Panc1 (cell line): ENCODE results near the gene ROBO2. TPM values are rescaled to one million over a fixed set of nuclear protein-coding genes. Genes with fewer than 3 reads are reported as not detected.

ENCODE experiments used
- ATAC-seq: fragments of 200-7000 bp; cut with Tn5 transposase; 2 replicates; pipeline ENCODE4 v1.9.1; 2020; ENCODE audit warnings: mild to moderate bottlenecking, moderate library complexity
- BruUV-seq: library from RNA; stranded (reverse); fragments of 400-500 nt; replicated peaks from 2 replicates; lab custom pipeline; 2021; lab: Mats Ljungman, UMichigan
- CTCF ChIA-PET: fragments of 300-600 bp; sonication (Branson Sonifier 250); formaldehyde crosslinking; loops from one replicate; lab custom pipeline; 2022; ENCODE audit warnings: antibody characterized with exemption; lab: Charles Lee
- POLR2A ChIA-PET: fragments of 300-600 bp; sonication (Branson Sonifier 250); formaldehyde crosslinking; loops from one replicate; lab custom pipeline; 2022; ENCODE audit warnings: antibody characterized with exemption; lab: Charles Lee
- DNase-seq: peaks from one replicate; pipeline ENCODE4 v3.0.0-alpha.2; 2010; ENCODE audit warnings: low read depth, low spot score
- H3K27ac ChIP-seq: 2 replicates; pipeline ENCODE4 v1.5.1; 2011; ENCODE audit warnings: mild to moderate bottlenecking, low read length, inconsistent platforms
- H3K27me3 ChIP-seq: fragments of 200-500 bp; sonication (Bioruptor generic); 2 replicates; pipeline ENCODE4 v1.6.0; 2014; ENCODE audit warnings: low read length, inconsistent platforms; ENCODE audit not compliant: control insufficient read depth, insufficient read depth
- H3K36me3 ChIP-seq: fragments of 200-500 bp; sonication (Bioruptor generic); 2 replicates; pipeline ENCODE4 v1.5.1; 2014; ENCODE audit warnings: inconsistent platforms, mild to moderate bottlenecking, low read length, moderate library complexity; ENCODE audit not compliant: control insufficient read depth, insufficient read depth
- H3K4me1 ChIP-seq: 2 replicates; pipeline ENCODE4 v1.5.1; 2011; ENCODE audit warnings: inconsistent platforms, mild to moderate bottlenecking, low read length, moderate library complexity; ENCODE audit not compliant: control insufficient read depth, insufficient read depth
- H3K4me3 ChIP-seq, 2 experiments: 2 replicates each; pipeline ENCODE4 v1.5.1; 2011 to 2012; ENCODE audit warnings: low read depth in 2 of 2, low read length in 2 of 2, mild to moderate bottlenecking in 2 of 2, inconsistent platforms in 1 of 2, moderate library complexity in 1 of 2
- H3K9me3 ChIP-seq: fragments of 200-500 bp; sonication (Bioruptor generic); 2 replicates; pipeline ENCODE4 v1.5.1; 2014; ENCODE audit warnings: low read depth, mild to moderate bottlenecking, inconsistent platforms, low read length, moderate library complexity; ENCODE audit not compliant: control insufficient read depth, insufficient read depth
- CTCF ChIP-seq: fragments of 450-650 bp; IDR thresholded peaks from 2 replicates; pipeline ENCODE4 v1.5.1; 2017; ENCODE audit warnings: mild to moderate bottlenecking
- POLR2AphosphoS5 ChIP-seq: IDR thresholded peaks from 2 replicates; pipeline ENCODE4 v1.6.1; 2012; ENCODE audit warnings: mild to moderate bottlenecking, low read depth, low read length, moderate library complexity
- REST ChIP-seq, 2 experiments: IDR thresholded peaks; 2 replicates each; pipeline ENCODE4 v1.6.1; 2011 to 2012; ENCODE audit warnings: low read depth in 2 of 2, control low read depth in 1 of 2, low read length in 1 of 2, mild to moderate bottlenecking in 1 of 2, moderate library complexity in 1 of 2; ENCODE audit not compliant: insufficient read depth in 1 of 2
- SIN3A ChIP-seq: IDR thresholded peaks from 2 replicates; pipeline ENCODE4 v1.6.1; 2012; ENCODE audit warnings: low read depth, mild to moderate bottlenecking, low read length, moderate library complexity, borderline replicate concordance; ENCODE audit not compliant: insufficient read depth
- TCF7L2 ChIP-seq: IDR thresholded peaks from 2 replicates; pipeline ENCODE4 v1.6.1; 2011; ENCODE audit warnings: mild to moderate bottlenecking, low read depth, low read length, inconsistent platforms
- in situ Hi-C: cut with HindIII; loops from 2 replicates; pipeline ENCODE4 v1.10.0; 2016; ENCODE audit warnings: low sequenced_read_pairs, low pct_unique_long_range_greater_than_20kb
- intact Hi-C: fragments of 100-400 bp; cut with micrococcal nuclease; formaldehyde crosslinking; loops from one replicate; pipeline ENCODE4 v1.10.0; 2022; ENCODE audit not compliant: unreplicated experiment
- total RNA-seq: library from RNA; stranded (reverse); gene quantifications from one replicate; pipeline ENCODE4 v1.2.1, GENCODE V29; 2021; ENCODE audit not compliant: unreplicated experiment

The ROBO2 gene
- total RNA-seq, 1 experiment from 2014 or later, result 1.3 TPM

GRCh38 chr3:77530870-77531269 lies 491.0 kb downstream of the ROBO2 start:
- Histone ChIP-seq H3K9me3 (no peaks in the 10 kb centered on the region), H3K4me3 (no peak overlapping the region), H3K27me3 (no peaks in the 10 kb centered on the region), H3K27ac (no peak overlapping the region), H3K4me1 (no peaks in the 10 kb centered on the region), H3K36me3 (no peaks in the 10 kb centered on the region)
- in situ Hi-C loops (no loop called here), intact Hi-C loops (no loop called here)
- TF ChIP-seq SIN3A (no peak), TCF7L2 (no peak), POLR2AphosphoS5 (no peak), CTCF (no peak), REST (IDR thresholded peaks at IDR 0.05; ENCODE audit: insufficient read depth in 1 of 2, low read depth in 2 of 2, low read length in 1 of 2) (no peak)
- BruUV-seq, result no TSS peak
- ATAC-seq (no peak), DNase-seq (no peak)
- CTCF ChIA-PET, result no interaction called here
- POLR2A ChIA-PET, result no interaction called here

- intact Hi-C loops (no loop called here), in situ Hi-C loops (no loop called here)
- Histone ChIP-seq H3K27ac (no peak overlapping the region), H3K4me3 (no peak overlapping the region), H3K27me3 (no peaks in the 10 kb centered on the region), H3K4me1 (no peaks in the 10 kb centered on the region), H3K9me3 (no peaks in the 10 kb centered on the region), H3K36me3 (no peaks in the 10 kb centered on the region)
- TF ChIP-seq TCF7L2 (no peak), POLR2AphosphoS5 (no peak), CTCF (no peak), REST (IDR thresholded peaks at IDR 0.05; ENCODE audit: insufficient read depth in 1 of 2, low read depth in 2 of 2, low read length in 1 of 2) (no peak), SIN3A (no peak)
- BruUV-seq, result no TSS peak
- POLR2A ChIA-PET, result no interaction called here
- CTCF ChIA-PET, result no interaction called here
- ATAC-seq (no peak), DNase-seq (no peak)
Measured at GRCh38 chr3:77535116-77535515, 495.2 kb downstream of the ROBO2 start.
